GM18519 (cell line): ENCODE results near the gene MLLT3.

Experiments
- ATAC-seq: cut with Tn5 transposase; IDR thresholded peaks from one replicate; pipeline ENCODE4 v1.9.1; 2021; ENCODE audit warnings: mild to moderate bottlenecking, moderate library complexity; ENCODE audit not compliant: unreplicated experiment, low FRiP score

The MLLT3 gene

GRCh38 chr9:20561531-20561930 lies 60.8 kb downstream of the MLLT3 start:
- ATAC-seq: no peak

- no peak for ATAC-seq
Observed at GRCh38 chr9:20559231-20559890, 62.9 kb downstream of the MLLT3 start.

GRCh38 chr9:20558566-20559016 lies 63.7 kb downstream of the MLLT3 start:
- no peak for ATAC-seq

- no peak for ATAC-seq
Observed at GRCh38 chr9:20557890-20558565, 64.3 kb downstream of the MLLT3 start.

GRCh38 chr9:20557285-20557684 lies 65.0 kb downstream of the MLLT3 start:
- ATAC-seq: no peak

GRCh38 chr9:20553558-20554149 lies 68.6 kb downstream of the MLLT3 start:
- ATAC-seq: no peak

GRCh38 chr9:20552874-20553557 lies 69.3 kb downstream of the MLLT3 start:
- ATAC-seq: no peak

GRCh38 chr9:20551835-20552234 lies 70.5 kb downstream of the MLLT3 start:
- no peak for ATAC-seq

- no peak for ATAC-seq
Observed at GRCh38 chr9:20551236-20551635, 71.1 kb downstream of the MLLT3 start.

- no peak for ATAC-seq
Observed at GRCh38 chr9:20550326-20550725, 72.0 kb downstream of the MLLT3 start.

- no peak for ATAC-seq
Observed at GRCh38 chr9:20549053-20549452, 73.2 kb downstream of the MLLT3 start.

GRCh38 chr9:20545023-20545622 lies 77.2 kb downstream of the MLLT3 start:
- no peak for ATAC-seq

- ATAC-seq: no peak
Observed at GRCh38 chr9:20540169-20540863, 82.0 kb downstream of the MLLT3 start.

- ATAC-seq: no peak
Observed at GRCh38 chr9:20538956-20539355, 83.3 kb downstream of the MLLT3 start.

GRCh38 chr9:20538092-20538491 lies 84.2 kb downstream of the MLLT3 start:
- no peak for ATAC-seq

- no peak for ATAC-seq
Observed at GRCh38 chr9:20537294-20537693, 85.0 kb downstream of the MLLT3 start.

- ATAC-seq: no peak
Observed at GRCh38 chr9:20532584-20532983, 89.7 kb downstream of the MLLT3 start.

- no peak for ATAC-seq
Observed at GRCh38 chr9:20529837-20530236, 92.5 kb downstream of the MLLT3 start.

- ATAC-seq: no peak
Observed at GRCh38 chr9:20528253-20528652, 94.0 kb downstream of the MLLT3 start.
